Smooth muscle cell (in vitro differentiated cells): ENCODE measurements around the gene NPAT. TPM values are rescaled to one million over a fixed set of nuclear protein-coding genes. Genes with fewer than 3 reads are reported as not detected.
"Not testable (repeated sequence)": the region's sequence is repeated elsewhere in the genome, so short reads cannot be mapped to it uniquely, and the experiment has no call there.

ENCODE experiments used
- DNase-seq: peaks from one replicate; lab custom pipeline; 2025; ENCODE audit not compliant: unreplicated experiment; lab: John Stamatoyannopoulos, UW
- H2AFZ ChIP-seq: fragments of 200-600 bp; sonication (generic); 2 replicates; pipeline ENCODE4 v1.6.0; 2016; ENCODE audit warnings: antibody characterized with exemption, low read depth, mild to moderate bottlenecking
- H3F3A ChIP-seq: fragments of 200-600 bp; sonication (generic); 2 replicates; pipeline ENCODE4 v1.6.0; 2017; ENCODE audit warnings: antibody characterized with exemption, low read depth
- H3K27ac ChIP-seq: fragments of 200-600 bp; sonication (generic); 2 replicates; pipeline ENCODE4 v1.5.1; 2016; ENCODE audit warnings: low read depth, mild to moderate bottlenecking
- H3K27me3 ChIP-seq: fragments of 200-600 bp; sonication (generic); 2 replicates; pipeline ENCODE4 v1.6.1; 2016; ENCODE audit warnings: low read depth, mild to moderate bottlenecking
- H3K36me3 ChIP-seq: fragments of 200-600 bp; sonication (generic); 2 replicates; pipeline ENCODE4 v1.5.1; 2016; ENCODE audit warnings: low read depth
- H3K4me1 ChIP-seq: fragments of 200-600 bp; sonication (generic); 2 replicates; pipeline ENCODE4 v1.5.1; 2016; ENCODE audit warnings: low read depth
- H3K4me2 ChIP-seq: fragments of 200-600 bp; sonication (generic); 2 replicates; pipeline ENCODE4 v1.6.0; 2016; ENCODE audit warnings: mild to moderate bottlenecking
- H3K4me3 ChIP-seq: fragments of 200-600 bp; sonication (generic); 2 replicates; pipeline ENCODE4 v1.5.1; 2016; ENCODE audit warnings: mild to moderate bottlenecking
- H3K79me2 ChIP-seq: fragments of 200-600 bp; sonication (generic); 2 replicates; pipeline ENCODE4 v1.6.0; 2016; ENCODE audit warnings: low read depth, mild to moderate bottlenecking
- H3K9ac ChIP-seq: fragments of 200-600 bp; sonication (generic); 2 replicates; pipeline ENCODE4 v1.6.0; 2016; ENCODE audit warnings: low read depth
- H3K9me3 ChIP-seq: fragments of 200-600 bp; sonication (generic); replicated peaks from 2 replicates; pipeline ENCODE4 v1.5.1; 2016; ENCODE audit warnings: low read depth
- H4K20me1 ChIP-seq: fragments of 200-600 bp; sonication (generic); 2 replicates; pipeline ENCODE4 v1.6.0; 2016; ENCODE audit warnings: low read depth
- CTCF ChIP-seq: fragments of 200-600 bp; sonication (generic); IDR thresholded peaks from 2 replicates; pipeline ENCODE4 v1.5.1; 2017; ENCODE audit warnings: borderline replicate concordance, mild to moderate bottlenecking, antibody characterized with exemption; ENCODE audit not compliant: insufficient read depth, poor library complexity, severe bottlenecking
- WGBS: methylation state at CpG from one replicate; pipeline ENCODE4 v1.1.7; 2016; ENCODE audit warnings: low lambda C conversion rate; 5-methylcytosine and 5-hydroxymethylcytosine counted together
- polyA plus RNA-seq: library from polyadenylated mRNA; unstranded; fragments of >200 nt; fragmentation: Nextera tagmentation; extraction: Ambion mirVana; gene quantifications from 2 replicates; pipeline ENCODE4 v1.2.1, GENCODE V29; 2016
- total RNA-seq: library from RNA; depleted of rRNA; stranded (reverse); fragments of >200 nt; gene quantifications from 2 replicates; pipeline ENCODE4 v1.2.3, GENCODE V29; 2014

NPAT gene
- total and polyA plus RNA-seq, 2 experiments from 2014 or later: 6.2 to 21.5 TPM

GRCh38 chr11:108142304-108142703, 80.1 kb downstream of the NPAT start:
- no peak overlapping the region for H3K4me2 ChIP-seq
- H3K4me1 ChIP-seq: no peaks in the 10 kb centered on the region
- H3K9ac ChIP-seq: no peak overlapping the region
- DNase-seq: no peak
- H3K9me3 ChIP-seq: no peaks in the 10 kb centered on the region
- peaks cover 7% of the 10 kb centered on the region for H3K36me3 ChIP-seq
- H3F3A ChIP-seq: no peaks in the 10 kb centered on the region
- no peak overlapping the region for H3K4me3 ChIP-seq
- no peak for TF ChIP-seq CTCF
- H4K20me1 ChIP-seq: no peaks in the 10 kb centered on the region
- no peaks in the 10 kb centered on the region for H3K27me3 ChIP-seq
- 97% methylated on average over 7 of the region's 7 CpGs for WGBS
- no peak overlapping the region for H3K27ac ChIP-seq
- H3K79me2 ChIP-seq: no peaks in the 10 kb centered on the region
- H2AFZ ChIP-seq: no peak overlapping the region

DNA sequence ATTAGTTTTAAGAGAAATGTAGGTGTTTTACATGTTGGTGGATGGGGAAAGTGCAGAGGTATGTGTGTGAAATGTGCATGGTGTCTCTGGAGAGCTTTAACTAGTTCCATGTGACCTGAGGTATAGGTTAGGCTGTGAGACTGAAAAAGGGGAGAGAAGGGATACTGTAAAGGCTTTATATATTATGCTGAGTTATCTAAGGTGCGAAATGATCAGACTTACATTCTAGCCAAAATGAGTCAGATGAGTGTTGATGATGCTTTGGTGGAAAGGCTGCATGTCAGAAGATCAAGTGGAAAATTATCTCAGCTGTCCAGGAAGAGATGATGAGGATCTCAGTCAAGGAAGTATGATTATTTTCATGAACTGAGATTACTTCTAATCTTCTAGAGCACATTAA, 85.2 kb downstream of the NPAT start:
- H3K4me3 ChIP-seq: no peak overlapping the region
- no peaks in the 10 kb centered on the region for H4K20me1 ChIP-seq
- 96% methylated on average over 1 of the region's 1 CpG for WGBS
- no peaks in the 10 kb centered on the region for H3K9me3 ChIP-seq
- H3K9ac ChIP-seq: no peak overlapping the region
- H3K27ac ChIP-seq: no peak overlapping the region
- no peaks in the 10 kb centered on the region for H3K27me3 ChIP-seq
- peaks cover 8% of the 10 kb centered on the region for H3K36me3 ChIP-seq
- no peaks in the 10 kb centered on the region for H3K4me1 ChIP-seq
- DNase-seq: no peak
- peaks cover 4% of the 10 kb centered on the region for H3F3A ChIP-seq
- no peaks in the 10 kb centered on the region for H3K79me2 ChIP-seq
- TF ChIP-seq CTCF: no peak
- no peak overlapping the region for H3K4me2 ChIP-seq
- H2AFZ ChIP-seq: no peak overlapping the region

DNA sequence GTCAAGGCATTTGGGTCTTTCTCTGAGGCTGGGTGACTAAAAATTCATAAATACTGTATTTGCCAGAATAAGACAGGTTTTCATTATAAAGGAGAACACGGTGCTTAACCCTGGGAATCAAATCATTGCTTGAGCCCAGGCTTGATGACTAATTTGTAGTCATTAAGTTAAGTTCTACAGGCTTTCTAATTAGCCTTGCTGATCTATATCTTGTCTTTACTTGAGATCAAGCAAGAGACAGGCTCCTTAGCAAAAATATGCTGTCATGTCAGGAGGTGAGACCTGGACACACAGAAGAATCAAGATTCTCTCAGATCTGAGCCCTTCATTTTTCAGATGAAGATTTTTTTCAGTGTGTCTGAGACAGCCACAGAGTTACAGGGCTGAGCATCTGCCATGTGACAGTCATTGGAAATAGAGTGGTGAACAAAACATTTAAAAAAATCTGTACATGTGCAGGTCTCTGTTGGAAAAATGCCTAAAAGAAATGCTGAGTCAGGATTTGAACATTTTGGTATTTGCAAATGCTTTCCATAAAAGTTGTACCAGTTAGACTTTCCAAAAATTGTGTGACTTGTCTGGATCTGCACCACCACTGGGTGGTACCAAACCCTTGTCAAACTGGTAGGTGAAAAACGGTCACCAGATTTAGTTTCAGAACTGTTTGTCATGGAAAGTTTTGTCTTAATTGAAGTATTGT, 86.4 kb downstream of the NPAT start:
- Histone ChIP-seq H3K4me3 (no peak overlapping the region), H3K4me2 (no peak overlapping the region), H3K9me3 (no peaks in the 10 kb centered on the region), H3K36me3 (peaks cover 8% of the 10 kb centered on the region), H3K27me3 (no peaks in the 10 kb centered on the region), H3F3A (peaks cover 4% of the 10 kb centered on the region), H4K20me1 (no peaks in the 10 kb centered on the region), H3K9ac (no peak overlapping the region), H3K4me1 (no peaks in the 10 kb centered on the region), H3K79me2 (no peaks in the 10 kb centered on the region), H2AFZ (no peak overlapping the region), H3K27ac (peak overlapping the region; percentile 3)
- 68% methylated on average over 2 of the region's 2 CpGs for WGBS
- DNase-seq: no peak
- TF ChIP-seq CTCF: peak; percentile 14

- DNase-seq, H3K36me3 ChIP-seq, H3K9me3 ChIP-seq, H3K9ac ChIP-seq, H3K4me2 ChIP-seq, H3K4me3 ChIP-seq, H3K79me2 ChIP-seq, H4K20me1 ChIP-seq, H2AFZ ChIP-seq, H3K27ac ChIP-seq, H3K4me1 ChIP-seq, H3F3A ChIP-seq, H3K27me3 ChIP-seq: not testable (repeated sequence)
- 92% methylated on average over 2 of the region's 2 CpGs for WGBS
Measured at GRCh38 chr11:108132993-108133538, 89.4 kb downstream of the NPAT start.
